ENCODE data around the gene NXT1. TPM values are rescaled to one million over a fixed set of nuclear protein-coding genes. Genes with fewer than 3 reads are reported as not detected.
A peak's percentile ranks its signal among the peaks of the same experiment; 100 is the strongest.

NXT1 gene
- total RNA-seq, 2 donors from 2014 or later: 39.2 to 59.8 TPM

DNA sequence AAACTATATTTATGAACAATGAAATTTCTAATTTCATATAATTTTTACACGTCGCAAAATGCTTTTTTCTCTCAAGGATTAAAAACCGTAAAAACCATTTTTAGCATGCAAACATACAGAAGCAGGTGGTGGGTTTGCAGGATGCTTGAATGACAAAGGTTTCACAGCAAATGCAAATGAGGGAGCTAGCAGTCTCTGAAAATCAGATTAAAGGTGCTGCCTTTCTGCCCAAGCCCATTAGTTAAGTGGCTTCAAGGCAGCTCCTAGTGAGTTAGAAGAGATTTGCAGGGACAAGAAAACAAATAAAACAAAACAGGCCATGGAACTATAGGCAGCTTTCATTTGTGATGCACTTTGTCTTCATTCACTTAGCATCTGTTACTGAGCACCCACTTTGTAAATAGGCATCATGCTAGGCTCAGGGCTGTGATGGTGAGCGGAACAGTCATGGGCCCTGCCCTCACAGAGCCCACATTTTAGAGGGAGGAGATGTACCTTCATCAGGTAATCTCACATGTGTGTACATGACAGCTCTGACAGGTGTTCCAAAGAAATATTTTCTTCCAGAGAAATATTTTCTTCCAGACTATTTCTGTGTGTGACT is 41.2 kb downstream of the NXT1 start:
- no peaks in the 10 kb centered on the region for H3K27me3 ChIP-seq (replicated peaks; ENCODE audit: insufficient read depth)
- H3K27ac ChIP-seq: no peak overlapping the region
- WGBS: 94% methylated on average over 4 of the region's 4 CpGs
- no peaks in the 10 kb centered on the region for H3K9me3 ChIP-seq
- no peak for TF ChIP-seq POLR2AphosphoS5 (IDR thresholded peaks at IDR 0.05)
- TF ChIP-seq, protein P1, sequence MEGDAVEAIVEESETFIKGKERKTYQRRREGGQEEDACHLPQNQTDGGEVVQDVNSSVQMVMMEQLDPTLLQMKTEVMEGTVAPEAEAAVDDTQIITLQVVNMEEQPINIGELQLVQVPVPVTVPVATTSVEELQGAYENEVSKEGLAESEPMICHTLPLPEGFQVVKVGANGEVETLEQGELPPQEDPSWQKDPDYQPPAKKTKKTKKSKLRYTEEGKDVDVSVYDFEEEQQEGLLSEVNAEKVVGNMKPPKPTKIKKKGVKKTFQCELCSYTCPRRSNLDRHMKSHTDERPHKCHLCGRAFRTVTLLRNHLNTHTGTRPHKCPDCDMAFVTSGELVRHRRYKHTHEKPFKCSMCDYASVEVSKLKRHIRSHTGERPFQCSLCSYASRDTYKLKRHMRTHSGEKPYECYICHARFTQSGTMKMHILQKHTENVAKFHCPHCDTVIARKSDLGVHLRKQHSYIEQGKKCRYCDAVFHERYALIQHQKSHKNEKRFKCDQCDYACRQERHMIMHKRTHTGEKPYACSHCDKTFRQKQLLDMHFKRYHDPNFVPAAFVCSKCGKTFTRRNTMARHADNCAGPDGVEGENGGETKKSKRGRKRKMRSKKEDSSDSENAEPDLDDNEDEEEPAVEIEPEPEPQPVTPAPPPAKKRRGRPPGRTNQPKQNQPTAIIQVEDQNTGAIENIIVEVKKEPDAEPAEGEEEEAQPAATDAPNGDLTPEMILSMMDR (IDR thresholded peaks at IDR 0.05): no peak
- TF ChIP-seq POLR2A (IDR thresholded peaks at IDR 0.05): no peak
- intact Hi-C loops (cut with DNase I): no loop called here
- peaks cover 0 to 5% of the 10 kb centered on the region in 2 donors for H3K36me3 ChIP-seq
- no peak overlapping the region for H3K4me3 ChIP-seq
- no peaks in the 10 kb centered on the region for H3K4me1 ChIP-seq (replicated peaks)
- DNase-seq (ENCODE audit: low spot score): no peak

DNA sequence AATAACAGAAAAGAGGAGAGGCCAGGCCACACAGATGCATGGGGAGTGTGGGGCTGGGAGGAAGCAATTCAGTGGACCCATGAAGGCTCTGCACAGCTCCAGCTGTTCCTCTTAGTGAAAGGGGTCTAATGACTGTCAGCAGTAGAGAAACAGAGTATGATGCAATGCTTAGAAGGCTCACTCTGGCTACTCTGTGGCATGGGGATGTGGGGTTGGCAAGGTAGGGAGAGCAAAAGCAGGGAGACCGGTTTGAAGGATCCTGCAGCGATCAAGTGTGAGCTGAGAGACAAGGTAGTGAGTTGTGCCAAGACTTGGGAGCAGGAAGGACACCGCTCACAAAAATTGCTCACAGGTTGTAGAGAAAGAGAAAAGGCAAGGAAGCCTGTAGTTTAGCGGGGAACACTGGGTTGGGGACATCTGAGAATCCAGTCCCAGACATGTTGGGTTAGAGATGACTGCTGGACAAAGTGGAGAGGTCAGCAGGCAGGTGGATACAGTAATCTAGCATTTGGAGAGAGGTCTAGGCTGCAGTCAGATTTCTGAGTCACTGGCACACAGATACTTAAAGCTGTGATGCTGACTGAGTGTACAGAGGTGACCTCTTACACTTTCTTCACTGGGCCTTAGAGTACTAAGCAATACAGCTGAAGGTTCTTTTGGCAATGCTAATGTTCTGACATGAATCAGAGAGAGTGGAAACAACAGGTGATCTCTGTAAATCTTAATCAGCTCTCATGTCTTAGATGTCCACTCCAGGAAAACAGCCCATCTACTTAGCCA is 43.6 kb downstream of the NXT1 start:
- intact Hi-C loops (cut with DNase I): no loop called here
- 94% methylated on average over 4 of the region's 4 CpGs for WGBS
- no peak overlapping the region for H3K27ac ChIP-seq
- TF ChIP-seq POLR2A (IDR thresholded peaks at IDR 0.05): no peak
- no peaks in the 10 kb centered on the region for H3K27me3 ChIP-seq (replicated peaks; ENCODE audit: insufficient read depth)
- no peaks in the 10 kb centered on the region for H3K4me1 ChIP-seq (replicated peaks)
- DNase-seq (ENCODE audit: low spot score): no peak
- H3K9me3 ChIP-seq: no peaks in the 10 kb centered on the region
- no peak overlapping the region for H3K4me3 ChIP-seq
- H3K36me3 ChIP-seq: peaks cover 0 to 5% of the 10 kb centered on the region in 2 donors

DNA sequence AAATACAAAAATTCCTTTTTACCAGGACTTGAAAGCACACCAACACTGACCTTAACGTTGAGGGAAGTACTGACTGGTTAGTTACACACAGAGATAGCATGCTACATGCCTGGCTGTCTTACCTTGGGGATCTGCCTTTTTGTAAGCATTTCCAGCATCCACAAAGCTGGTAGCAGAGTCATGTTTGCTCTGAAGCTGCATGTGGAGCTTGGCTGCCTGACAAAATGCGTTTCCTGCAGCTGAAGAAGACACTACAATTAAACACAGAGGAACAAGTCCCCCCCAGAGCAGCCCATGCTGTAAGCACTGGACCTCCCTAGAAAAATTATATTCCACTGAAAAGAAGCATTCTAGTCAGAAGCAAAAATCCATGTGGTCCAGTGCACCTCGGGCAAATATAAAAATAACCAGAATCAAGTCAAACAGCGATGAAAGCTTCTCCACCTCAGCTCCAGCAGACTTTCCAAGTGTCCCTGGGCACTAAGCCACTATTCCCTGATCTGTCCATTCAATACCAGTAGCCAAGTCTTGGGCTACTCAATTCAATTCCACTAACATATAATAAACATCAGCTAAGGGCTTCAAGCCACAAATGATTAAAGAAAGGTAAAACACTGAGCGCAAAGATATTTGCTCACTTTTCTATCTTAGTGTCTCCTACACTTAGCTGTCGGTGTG is 46.5 kb downstream of the NXT1 start:
- no peak for DNase-seq (ENCODE audit: low spot score)
- no peak overlapping the region for H3K4me3 ChIP-seq
- 68% methylated on average over 6 of the region's 6 CpGs for whole genome bisulfite sequencing
- H3K27me3 ChIP-seq (replicated peaks; ENCODE audit: insufficient read depth): no peaks in the 10 kb centered on the region
- H3K4me1 ChIP-seq (replicated peaks): no peaks in the 10 kb centered on the region
- H3K36me3 ChIP-seq: peaks cover 0 to 5% of the 10 kb centered on the region in 2 donors
- TF ChIP-seq POLR2A (IDR thresholded peaks at IDR 0.05) (no peak), POLR2AphosphoS5 (IDR thresholded peaks at IDR 0.05) (no peak)
- TF ChIP-seq, protein P1 (IDR thresholded peaks at IDR 0.05): no peak
- H3K9me3 ChIP-seq: no peaks in the 10 kb centered on the region
- no peak overlapping the region for H3K27ac ChIP-seq
- intact Hi-C loops (cut with DNase I): no loop called here

DNA sequence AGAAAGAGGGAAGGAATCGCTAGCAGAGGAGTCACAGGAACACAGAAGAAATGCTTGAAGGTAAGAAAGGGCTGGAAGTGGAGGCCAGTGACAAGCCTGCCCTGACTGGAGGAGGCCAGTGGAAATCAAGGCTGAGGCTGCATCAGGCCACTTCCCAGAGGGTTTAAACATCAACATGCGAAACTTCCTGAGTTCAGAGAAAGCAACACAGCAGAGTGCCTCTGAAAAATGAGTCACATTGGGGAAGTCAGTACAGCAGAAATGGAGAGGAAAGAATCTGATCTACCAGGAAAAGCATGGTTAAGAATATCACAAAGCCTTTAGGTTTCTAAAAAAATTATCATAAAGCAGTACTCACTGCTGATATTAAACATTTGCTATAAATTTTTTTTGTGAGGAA is 47.4 kb downstream of the NXT1 start:
- H3K36me3 ChIP-seq: peaks cover 0 to 5% of the 10 kb centered on the region in 2 donors
- TF ChIP-seq, protein P1 (IDR thresholded peaks at IDR 0.05): no peak
- TF ChIP-seq POLR2AphosphoS5 (IDR thresholded peaks at IDR 0.05): no peak
- no peak for TF ChIP-seq POLR2A (IDR thresholded peaks at IDR 0.05)
- H3K9me3 ChIP-seq: no peaks in the 10 kb centered on the region
- no peak for DNase-seq (ENCODE audit: low spot score)
- intact Hi-C loops (cut with DNase I): no loop called here
- no peak overlapping the region for H3K4me3 ChIP-seq
- 87% methylated on average over 2 of the region's 2 CpGs for WGBS
- no peak overlapping the region for H3K27ac ChIP-seq
- no peaks in the 10 kb centered on the region for H3K27me3 ChIP-seq (replicated peaks; ENCODE audit: insufficient read depth)
- H3K4me1 ChIP-seq (replicated peaks): no peaks in the 10 kb centered on the region

DNA sequence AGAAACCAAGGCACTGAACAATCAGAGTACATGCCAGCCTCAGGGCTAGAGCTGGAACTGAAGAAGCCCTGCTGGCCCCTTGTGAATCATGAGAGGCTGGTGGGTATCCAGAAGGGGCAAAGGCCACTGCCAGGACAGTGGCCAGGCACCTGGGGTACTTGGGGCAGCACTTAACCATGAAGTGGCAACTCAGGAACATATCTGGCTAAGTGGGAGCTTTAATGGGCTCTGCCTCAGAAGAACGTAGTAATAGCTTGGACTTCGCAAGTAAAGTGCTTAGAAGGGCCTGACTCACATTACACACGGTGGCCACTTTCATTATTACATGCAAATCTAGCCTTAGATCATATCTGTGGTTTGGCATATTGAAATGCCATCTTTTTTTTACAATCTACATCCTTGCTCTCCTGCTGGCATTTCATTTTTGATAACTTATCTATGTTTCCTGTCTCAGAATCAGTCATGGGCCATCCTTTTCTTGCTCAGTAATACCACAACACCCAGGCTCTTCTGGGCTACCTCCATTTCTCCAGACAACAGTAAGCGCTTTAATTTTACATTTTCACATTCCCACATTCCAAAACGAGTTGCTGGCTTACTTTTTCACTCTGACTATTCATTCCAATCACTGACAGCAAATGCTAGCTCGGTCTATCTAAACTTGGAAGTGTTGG is 49.1 kb downstream of the NXT1 start:
- H3K36me3 ChIP-seq: peaks cover 0 to 1% of the 10 kb centered on the region in 2 donors
- no peaks in the 10 kb centered on the region for H3K9me3 ChIP-seq
- H3K4me1 ChIP-seq (replicated peaks): no peaks in the 10 kb centered on the region
- DNase-seq (ENCODE audit: low spot score): no peak
- H3K4me3 ChIP-seq: no peak overlapping the region
- 77% methylated on average over 6 of the region's 6 CpGs for WGBS
- no peaks in the 10 kb centered on the region for H3K27me3 ChIP-seq (replicated peaks; ENCODE audit: insufficient read depth)
- no peak overlapping the region for H3K27ac ChIP-seq
- TF ChIP-seq POLR2AphosphoS5 (IDR thresholded peaks at IDR 0.05): no peak
- TF ChIP-seq, protein P1 (IDR thresholded peaks at IDR 0.05): peak in 1 of 4 experiments; percentile 8
- intact Hi-C loops (cut with DNase I): no loop called here
